Measurements from ENCODE around the gene NAPG. TPM values are rescaled to one million over a fixed set of nuclear protein-coding genes. Genes with fewer than 3 reads are reported as not detected.
"Not testable (repeated sequence)": the region's sequence is repeated elsewhere in the genome, so short reads cannot be mapped to it uniquely, and the experiment has no call there.

The NAPG gene
- total RNA-seq, 2 donors from 2014 or later: 31.2 to 37.9 TPM

GRCh38 chr18:10585260-10585659, 59.4 kb downstream of the NAPG start:
- no peaks in the 10 kb centered on the region for H3K4me1 Mint-ChIP-seq
- H3K36me3 Mint-ChIP-seq (ENCODE audit: low read depth): peaks cover 3% of the 10 kb centered on the region
- no peak for ATAC-seq
- no peak overlapping the region for H3K4me3 Mint-ChIP-seq
- no peak overlapping the region for H3K27ac Mint-ChIP-seq
- H3K27me3 Mint-ChIP-seq: no peaks in the 10 kb centered on the region
- H3K9me3 ChIP-seq (ENCODE audit: control insufficient read depth, low read length, poor library complexity, severe bottlenecking): no peaks in the 10 kb centered on the region
- no peak for DNase-seq

GRCh38 chr18:10588975-10589374, 63.1 kb downstream of the NAPG start:
- no peaks in the 10 kb centered on the region for H3K9me3 ChIP-seq (ENCODE audit: control insufficient read depth, low read length, poor library complexity, severe bottlenecking)
- no peak overlapping the region for H3K27ac Mint-ChIP-seq
- H3K4me3 Mint-ChIP-seq: no peak overlapping the region
- H3K4me1 Mint-ChIP-seq: no peaks in the 10 kb centered on the region
- no peaks in the 10 kb centered on the region for H3K27me3 Mint-ChIP-seq
- ATAC-seq (no peak), DNase-seq (no peak)
- peaks cover 3% of the 10 kb centered on the region for H3K36me3 Mint-ChIP-seq (ENCODE audit: low read depth)

DNA sequence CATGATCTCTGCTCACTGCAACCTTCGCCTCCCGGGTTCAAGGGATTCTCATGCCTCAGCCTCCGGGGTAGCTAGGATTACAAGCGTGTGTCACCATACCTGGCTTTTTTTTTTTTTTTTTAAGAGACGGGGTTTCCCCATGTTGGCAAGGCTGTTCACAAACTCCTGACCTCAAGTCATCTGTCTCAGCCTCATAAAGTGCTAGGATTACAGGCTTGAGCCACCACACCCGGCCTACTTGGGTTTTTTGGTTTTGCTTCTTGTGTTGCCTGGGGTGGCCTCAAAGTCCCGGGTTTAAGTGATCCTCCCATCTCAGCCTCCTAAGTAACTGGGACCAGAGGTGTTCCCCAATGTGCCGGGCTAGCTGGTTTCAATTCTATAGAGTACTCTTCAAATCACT, 64.6 kb downstream of the NAPG start:
- ATAC-seq (no peak), DNase-seq (no peak)
- no peaks in the 10 kb centered on the region for H3K9me3 ChIP-seq (ENCODE audit: control insufficient read depth, low read length, poor library complexity, severe bottlenecking)
- Mint-ChIP-seq H3K27ac (no peak overlapping the region), H3K27me3 (no peaks in the 10 kb centered on the region), H3K4me3 (no peak overlapping the region), H3K4me1 (no peaks in the 10 kb centered on the region), H3K36me3 (ENCODE audit: low read depth) (peaks cover 3% of the 10 kb centered on the region)

DNA sequence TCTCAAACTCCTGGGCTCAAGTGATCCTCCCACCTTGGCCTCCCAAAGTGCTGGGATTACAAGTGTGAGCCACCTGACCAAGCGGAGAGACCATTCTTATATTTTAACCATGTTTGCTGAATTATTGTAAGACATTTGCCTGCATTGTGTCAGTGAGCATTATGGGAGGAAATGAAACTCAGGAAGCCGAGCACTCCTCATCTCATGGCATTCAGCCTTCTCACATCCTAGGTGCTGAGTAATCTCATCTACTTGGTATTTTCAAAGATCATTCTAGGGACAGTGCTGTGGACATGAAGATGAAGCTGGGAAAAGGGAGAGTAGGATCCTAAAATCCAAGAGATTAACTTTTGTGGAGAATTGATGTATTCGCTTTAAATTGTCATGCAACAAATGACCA, 66.1 kb downstream of the NAPG start:
- DNase-seq: no peak
- H3K36me3 Mint-ChIP-seq (ENCODE audit: low read depth): peaks cover 3% of the 10 kb centered on the region
- H3K27ac Mint-ChIP-seq: no peak overlapping the region
- no peak overlapping the region for H3K4me3 Mint-ChIP-seq
- no peaks in the 10 kb centered on the region for H3K27me3 Mint-ChIP-seq
- ATAC-seq: no peak
- H3K9me3 ChIP-seq (ENCODE audit: control insufficient read depth, low read length, poor library complexity, severe bottlenecking): no peaks in the 10 kb centered on the region
- H3K4me1 Mint-ChIP-seq: no peaks in the 10 kb centered on the region

- not testable (repeated sequence) for H3K27me3 Mint-ChIP-seq, ATAC-seq, H3K4me1 Mint-ChIP-seq
These were observed 67.7 kb downstream of the NAPG start for GRCh38 chr18:10593366-10594022.

DNA sequence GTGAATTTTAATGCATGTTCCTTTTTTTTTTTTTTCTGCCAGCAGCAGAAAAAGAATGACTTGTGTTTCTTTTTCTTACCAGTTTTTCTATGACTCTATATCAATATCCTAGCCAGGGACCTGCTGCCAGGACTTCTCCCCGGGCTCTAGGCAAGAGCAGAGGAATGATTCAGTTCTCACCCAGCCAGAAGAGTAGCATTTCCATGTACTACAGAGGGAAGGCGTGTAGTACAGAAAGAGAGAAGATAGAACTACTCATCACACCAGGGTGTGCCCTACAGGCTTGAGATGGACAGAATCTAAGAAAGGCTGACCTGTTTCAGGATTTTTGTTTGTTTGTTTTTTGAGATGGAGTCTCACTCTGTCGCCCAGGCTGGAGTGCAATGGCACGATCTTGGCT, 70.1 kb downstream of the NAPG start:
- H3K9me3 ChIP-seq (ENCODE audit: control insufficient read depth, low read length, poor library complexity, severe bottlenecking); DNase-seq; H3K36me3 Mint-ChIP-seq (ENCODE audit: low read depth); H3K27me3 Mint-ChIP-seq; H3K4me3 Mint-ChIP-seq; H3K27ac Mint-ChIP-seq; H3K4me1 Mint-ChIP-seq; ATAC-seq: not testable (repeated sequence)

More at GRCh38 chr18:10593366-10594022, 67.7 kb downstream of the NAPG start:
- H3K9me3 ChIP-seq (ENCODE audit: control insufficient read depth, low read length, poor library complexity, severe bottlenecking); DNase-seq; H3K4me3 Mint-ChIP-seq; H3K36me3 Mint-ChIP-seq (ENCODE audit: low read depth); H3K27ac Mint-ChIP-seq: not testable (repeated sequence)

DNA sequence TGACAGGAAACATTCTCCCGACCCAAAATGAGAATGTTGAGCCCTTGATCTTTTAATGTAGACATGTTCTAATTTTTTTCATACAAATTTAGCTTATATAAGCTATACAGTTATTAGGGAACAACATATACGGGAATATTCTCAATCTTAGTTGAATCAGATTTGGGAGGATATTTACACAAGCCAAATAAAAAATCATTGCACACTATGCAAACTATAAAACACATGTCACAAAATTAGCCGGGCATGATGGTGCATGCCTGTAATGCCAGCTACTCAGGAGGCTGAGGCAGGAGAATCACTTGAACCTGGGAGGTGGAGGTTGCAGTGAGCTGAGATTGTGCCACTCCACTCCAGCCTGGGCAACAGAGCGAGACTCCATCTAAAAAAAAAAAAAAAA, 71.9 kb downstream of the NAPG start:
- H3K27me3 Mint-ChIP-seq; H3K36me3 Mint-ChIP-seq (ENCODE audit: low read depth); H3K27ac Mint-ChIP-seq; ATAC-seq; H3K4me3 Mint-ChIP-seq; H3K9me3 ChIP-seq (ENCODE audit: control insufficient read depth, low read length, poor library complexity, severe bottlenecking); H3K4me1 Mint-ChIP-seq; DNase-seq: not testable (repeated sequence)

- H3K9me3 ChIP-seq (ENCODE audit: control insufficient read depth, low read length, poor library complexity, severe bottlenecking); ATAC-seq; H3K36me3 Mint-ChIP-seq (ENCODE audit: low read depth); H3K27me3 Mint-ChIP-seq; H3K27ac Mint-ChIP-seq; H3K4me3 Mint-ChIP-seq; H3K4me1 Mint-ChIP-seq; DNase-seq: not testable (repeated sequence)
These were observed 74.9 kb downstream of the NAPG start for GRCh38 chr18:10600701-10601100.

Other genes starting within 250 kb of the NAPG start
- gene APCDD1, start 71.4 kb upstream of the NAPG start, total RNA-seq: not detected

Data from T-helper 17 cell (primary cell).